Measurements from ENCODE around the gene PLCG1.
A peak's percentile ranks its signal among the peaks of the same experiment; 100 is the strongest.

Gene PLCG1

GRCh38 chr20:41134362-41135186 lies 2.8 kb upstream of the PLCG1 start:
- TF ChIP-seq TAF1 (IDR thresholded peaks at IDR 0.05; ENCODE audit: borderline replicate concordance, insufficient read depth, low read length) (no peak), FOXP2 (optimal IDR thresholded peaks at IDR 0.05; ENCODE audit: borderline replicate concordance, extremely low read depth, extremely low read length, insufficient read depth) (no peak), POLR2AphosphoS5 (IDR thresholded peaks at IDR 0.05; ENCODE audit: low read depth, low read length) (no peak), REST (IDR thresholded peaks at IDR 0.05; ENCODE audit: insufficient read depth in 1 of 2, low read depth in 2 of 2, low read length in 2 of 2) (no peak), SIN3A (IDR thresholded peaks at IDR 0.05; ENCODE audit: borderline replicate concordance, insufficient read depth, low read length) (no peak)

- TF ChIP-seq POLR2AphosphoS5 (IDR thresholded peaks at IDR 0.05; ENCODE audit: low read depth, low read length) (no peak), SIN3A (IDR thresholded peaks at IDR 0.05; ENCODE audit: borderline replicate concordance, insufficient read depth, low read length) (no peak), REST (IDR thresholded peaks at IDR 0.05; ENCODE audit: insufficient read depth in 1 of 2, low read depth in 2 of 2, low read length in 2 of 2) (no peak)
Measured at GRCh38 chr20:41135187-41135887, 2.0 kb upstream of the PLCG1 start.

GRCh38 chr20:41135888-41136679 lies 1.3 kb upstream of the PLCG1 start:
- no peak for TF ChIP-seq TAF1 (IDR thresholded peaks at IDR 0.05; ENCODE audit: borderline replicate concordance, insufficient read depth, low read length)
- no peak for TF ChIP-seq REST (IDR thresholded peaks at IDR 0.05; ENCODE audit: insufficient read depth in 1 of 2, low read depth in 2 of 2, low read length in 2 of 2)
- no peak for TF ChIP-seq POLR2AphosphoS5 (IDR thresholded peaks at IDR 0.05; ENCODE audit: low read depth, low read length)
- TF ChIP-seq FOXP2 (optimal IDR thresholded peaks at IDR 0.05; ENCODE audit: borderline replicate concordance, extremely low read depth, extremely low read length, insufficient read depth), result no peak
- no peak for TF ChIP-seq SIN3A (IDR thresholded peaks at IDR 0.05; ENCODE audit: borderline replicate concordance, insufficient read depth, low read length)

GRCh38 chr20:41137614-41138474 lies 501 bp downstream of the PLCG1 start:
- TF ChIP-seq SIN3A (IDR thresholded peaks at IDR 0.05; ENCODE audit: borderline replicate concordance, insufficient read depth, low read length) (peak; percentile 67; the same call in 1 of the 2 replicates), FOXP2 (optimal IDR thresholded peaks at IDR 0.05; ENCODE audit: borderline replicate concordance, extremely low read depth, extremely low read length, insufficient read depth) (no peak), TAF1 (IDR thresholded peaks at IDR 0.05; ENCODE audit: borderline replicate concordance, insufficient read depth, low read length) (peak; percentile 17; the same call in 1 of the 2 replicates), REST (IDR thresholded peaks at IDR 0.05; ENCODE audit: insufficient read depth in 1 of 2, low read depth in 2 of 2, low read length in 2 of 2) (0 out of 4 replicates have a peak, but pooled peaks of 1 of the 2 experiments have one; percentile 24), POLR2AphosphoS5 (IDR thresholded peaks at IDR 0.05; ENCODE audit: low read depth, low read length) (peak; percentile 33; the same call in 1 of the 2 replicates)
